HG03342 (cell line): ENCODE results near the gene TMX1.
"Not testable (repeated sequence)": the region's sequence is repeated elsewhere in the genome, so short reads cannot be mapped to it uniquely, and the experiment has no call there.

Experiments used
- ATAC-seq: cut with Tn5 transposase; IDR thresholded peaks from one replicate; pipeline ENCODE4 v1.9.1; 2021; ENCODE audit warnings: mild to moderate bottlenecking, moderate library complexity; ENCODE audit not compliant: unreplicated experiment

The TMX1 gene, protein sequence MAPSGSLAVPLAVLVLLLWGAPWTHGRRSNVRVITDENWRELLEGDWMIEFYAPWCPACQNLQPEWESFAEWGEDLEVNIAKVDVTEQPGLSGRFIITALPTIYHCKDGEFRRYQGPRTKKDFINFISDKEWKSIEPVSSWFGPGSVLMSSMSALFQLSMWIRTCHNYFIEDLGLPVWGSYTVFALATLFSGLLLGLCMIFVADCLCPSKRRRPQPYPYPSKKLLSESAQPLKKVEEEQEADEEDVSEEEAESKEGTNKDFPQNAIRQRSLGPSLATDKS

DNA sequence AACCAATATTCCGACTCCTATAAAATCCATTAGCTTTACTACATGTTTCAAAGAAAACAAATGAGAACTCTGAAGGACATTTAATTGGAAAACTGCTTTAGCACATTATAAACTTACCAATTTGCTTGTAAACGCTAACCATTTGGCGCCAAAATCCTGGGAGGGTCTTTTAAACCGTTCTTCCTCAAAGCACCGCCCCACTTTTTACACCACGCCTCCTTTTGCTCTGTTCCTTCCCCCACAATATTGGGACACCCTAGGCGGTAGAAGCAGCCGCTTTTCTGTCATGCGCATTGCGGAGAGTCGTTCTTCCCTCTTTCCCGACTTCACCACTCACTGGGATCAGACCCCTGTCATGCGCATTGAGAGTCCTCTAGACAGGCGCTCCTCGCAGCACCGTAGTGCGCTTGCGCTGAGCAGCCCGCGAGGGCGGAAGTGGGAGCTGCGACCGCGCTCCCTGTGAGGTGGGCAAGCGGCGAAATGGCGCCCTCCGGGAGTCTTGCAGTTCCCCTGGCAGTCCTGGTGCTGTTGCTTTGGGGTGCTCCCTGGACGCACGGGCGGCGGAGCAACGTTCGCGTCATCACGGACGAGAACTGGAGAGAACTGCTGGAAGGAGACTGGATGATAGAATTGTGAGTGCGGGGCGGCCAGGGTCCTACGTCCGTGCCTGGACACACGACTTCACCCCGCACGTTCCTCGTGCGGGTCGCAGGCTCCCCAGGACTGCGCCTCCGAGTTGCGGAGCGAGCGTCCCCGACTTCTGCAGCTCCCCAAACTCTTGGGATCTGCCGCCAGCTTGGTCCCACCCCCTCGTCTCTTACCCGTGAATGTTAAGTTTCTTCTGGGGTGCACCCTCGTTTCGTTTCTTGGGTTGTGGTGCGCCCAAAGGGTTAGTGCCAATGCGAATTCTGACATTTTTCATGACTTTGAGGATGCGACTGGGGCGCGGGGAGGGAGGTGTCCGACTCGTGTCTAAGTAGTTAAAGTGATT is at the start of gene TMX1:
TSS of gene TMX1 (plus strand) at position 435 of the 991 bp plus-strand sequence. CDS start at position 481, 46 bp downstream.
- ATAC-seq: peak; percentile 85

DNA sequence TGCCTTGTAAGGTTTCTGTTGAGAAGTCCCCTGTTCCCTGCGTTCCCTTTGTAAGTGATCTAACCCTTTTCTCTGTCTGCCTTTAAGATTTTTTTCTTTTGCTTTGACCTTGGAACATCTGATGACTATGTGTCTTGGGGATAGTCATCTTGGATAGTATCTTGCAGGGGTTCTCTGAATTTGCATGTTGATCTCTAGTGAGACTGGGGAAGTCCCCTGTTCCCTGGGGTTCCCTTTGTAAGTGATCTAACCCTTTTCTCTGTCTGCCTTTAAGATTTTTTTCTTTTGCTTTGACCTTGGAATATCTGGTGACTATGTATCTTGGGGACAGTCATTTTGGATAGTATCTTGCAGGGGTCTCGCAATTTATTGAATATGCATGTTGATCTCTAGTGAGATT is 38.2 kb upstream of the TMX1 start:
- peak; percentile 56 for ATAC-seq

DNA sequence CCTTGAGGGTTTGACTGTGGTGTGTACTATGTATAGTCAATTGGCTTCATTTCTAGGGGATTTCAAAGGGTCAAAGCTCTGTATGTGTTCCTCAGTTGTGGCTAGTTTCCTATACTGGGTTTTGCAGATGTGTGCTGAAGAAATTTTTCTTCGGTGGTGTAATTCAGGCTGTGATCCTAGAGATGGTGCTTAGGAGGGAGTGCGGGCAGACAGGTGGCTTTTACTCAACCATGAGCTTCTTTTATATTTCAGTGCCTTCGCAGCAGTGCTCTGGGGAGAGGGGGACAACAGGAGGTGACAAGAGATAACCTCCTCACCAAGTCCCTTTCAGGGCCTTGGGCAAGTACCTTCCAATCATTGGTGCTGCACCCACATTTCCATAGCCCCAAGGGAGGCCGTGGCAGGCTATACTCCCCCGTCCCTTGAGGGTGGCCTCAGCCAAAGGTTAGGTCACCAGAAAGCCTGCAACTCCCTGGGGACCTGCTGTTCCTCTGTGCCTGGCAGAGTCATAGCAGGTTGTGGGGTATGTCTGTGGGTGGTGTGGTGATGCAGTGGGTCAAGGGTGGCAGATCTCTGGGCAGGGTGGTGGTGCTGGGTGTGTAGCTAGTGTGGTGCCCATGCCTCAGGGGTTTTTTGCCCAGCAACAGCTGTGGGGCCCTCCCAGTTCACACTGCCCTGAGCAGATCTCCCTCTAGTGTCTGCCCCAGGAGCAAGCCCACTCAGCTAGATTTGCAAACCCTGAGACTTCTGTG is 37.0 kb upstream of the TMX1 start:
- peak; percentile 66 for ATAC-seq

DNA sequence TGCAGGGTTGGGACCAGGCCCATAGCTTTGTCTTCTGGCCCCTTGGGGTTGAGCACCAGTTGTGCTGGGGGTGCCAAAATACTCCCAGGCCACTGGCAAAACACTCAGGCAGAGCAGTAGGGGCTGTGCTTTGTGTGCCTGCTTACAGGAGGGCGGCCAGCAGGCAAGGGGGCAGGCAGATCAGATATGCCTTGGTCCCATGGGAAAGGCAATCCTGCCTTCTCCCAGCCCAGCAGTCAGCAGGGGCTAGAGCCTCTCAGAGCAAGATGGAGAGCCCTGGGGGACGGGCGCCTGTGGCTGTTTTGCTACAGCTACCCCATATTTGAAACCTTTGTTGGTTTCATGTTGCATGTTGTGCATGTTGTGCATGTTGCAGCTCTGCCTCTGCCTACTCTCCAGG is 36.2 kb upstream of the TMX1 start:
- no peak for ATAC-seq

DNA sequence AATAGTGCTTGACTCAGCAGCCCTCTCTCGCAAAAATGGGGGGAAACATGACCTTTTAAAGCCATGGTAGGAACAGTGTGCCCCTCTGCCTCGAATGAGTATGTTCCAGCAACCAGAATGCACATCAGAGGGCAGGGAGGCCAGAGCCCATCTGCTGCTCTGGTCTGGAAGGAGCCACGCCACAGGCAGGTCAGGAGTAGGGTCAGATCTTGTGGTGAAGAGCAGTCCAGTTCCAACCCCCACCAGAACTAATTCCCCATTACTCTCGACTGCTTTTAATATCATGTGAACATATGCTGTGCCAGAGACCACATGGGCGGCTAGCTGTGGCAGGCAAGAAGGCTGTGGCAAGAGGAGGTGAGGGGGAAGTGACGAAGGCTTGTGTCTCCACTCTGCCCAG is 34.6 kb upstream of the TMX1 start:
- no peak for ATAC-seq

DNA sequence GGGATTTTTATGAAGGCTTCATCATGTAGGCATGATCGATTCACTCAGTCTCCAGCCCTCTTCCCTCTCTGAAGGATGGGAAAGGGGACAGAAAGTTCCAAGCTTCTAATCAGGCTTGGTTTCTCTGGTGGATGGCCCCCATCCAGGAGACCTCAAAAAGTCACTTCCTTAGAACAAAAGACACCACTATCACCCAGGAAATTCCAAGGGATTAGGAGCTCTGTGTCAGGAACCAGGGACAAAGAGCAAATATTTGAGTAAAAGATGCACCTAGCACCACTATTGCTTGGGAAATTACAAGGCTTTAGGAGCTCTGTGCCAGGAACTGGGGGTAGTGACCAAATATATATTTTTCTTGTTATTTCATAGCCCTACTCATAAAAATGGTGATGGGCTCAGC is 33.6 kb upstream of the TMX1 start:
- no peak for ATAC-seq

DNA sequence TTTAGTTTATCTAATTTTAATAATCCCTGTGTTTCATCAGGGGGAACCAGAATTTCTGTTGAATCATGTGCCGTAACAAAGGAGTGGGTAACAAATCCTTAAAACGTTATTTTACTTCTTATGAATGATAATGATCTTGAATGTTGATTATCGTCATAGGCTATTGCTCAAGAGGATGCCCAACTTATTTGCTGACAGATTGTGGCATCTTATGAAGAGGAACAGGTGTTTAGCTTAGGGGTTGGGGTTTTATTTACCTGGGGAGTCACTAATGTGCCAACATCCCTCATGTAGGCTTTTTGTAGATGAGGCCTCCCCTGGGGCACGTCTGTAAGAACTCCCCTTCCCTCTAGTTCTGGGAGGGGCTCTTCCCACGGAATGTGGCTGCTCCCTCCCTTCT is 32.4 kb upstream of the TMX1 start:
- no peak for ATAC-seq

DNA sequence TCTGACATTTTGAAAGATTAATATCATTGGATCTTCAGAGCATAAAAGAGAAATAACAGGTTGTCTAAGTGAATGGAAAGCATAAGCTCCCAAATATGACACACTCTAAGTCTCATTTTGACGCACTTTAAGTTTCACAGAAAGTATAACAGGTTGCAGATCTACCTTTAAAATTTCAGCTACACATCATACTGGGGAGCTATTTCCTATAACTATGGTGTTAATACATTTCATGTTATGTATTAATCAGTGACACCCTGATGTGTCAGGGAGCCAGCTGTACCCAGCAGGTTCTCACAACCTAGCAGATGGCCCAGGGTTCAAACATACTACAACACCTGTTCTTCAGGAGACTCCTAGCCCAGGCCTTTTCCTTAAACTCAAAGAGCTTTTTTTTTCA is 31.1 kb upstream of the TMX1 start:
- no peak for ATAC-seq

DNA sequence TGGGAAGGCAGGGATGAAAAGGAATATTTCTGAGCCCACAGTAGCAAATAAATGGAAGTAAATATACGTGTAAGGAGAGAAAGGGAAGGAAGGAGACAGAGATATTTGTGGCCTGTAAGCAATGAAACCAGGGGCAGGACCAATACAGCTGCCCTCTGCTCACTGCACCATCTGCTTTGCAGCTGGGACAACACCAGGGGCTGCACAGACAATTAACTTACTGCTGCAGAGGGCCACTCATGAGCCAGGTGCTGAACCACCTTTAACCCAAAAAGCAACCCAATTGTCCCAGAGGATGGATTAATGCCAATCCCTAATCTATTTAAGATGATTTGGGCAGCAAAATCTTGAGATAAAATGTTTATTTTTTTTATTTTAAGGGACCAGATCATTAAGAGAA is 30.6 kb upstream of the TMX1 start:
- ATAC-seq: no peak

DNA sequence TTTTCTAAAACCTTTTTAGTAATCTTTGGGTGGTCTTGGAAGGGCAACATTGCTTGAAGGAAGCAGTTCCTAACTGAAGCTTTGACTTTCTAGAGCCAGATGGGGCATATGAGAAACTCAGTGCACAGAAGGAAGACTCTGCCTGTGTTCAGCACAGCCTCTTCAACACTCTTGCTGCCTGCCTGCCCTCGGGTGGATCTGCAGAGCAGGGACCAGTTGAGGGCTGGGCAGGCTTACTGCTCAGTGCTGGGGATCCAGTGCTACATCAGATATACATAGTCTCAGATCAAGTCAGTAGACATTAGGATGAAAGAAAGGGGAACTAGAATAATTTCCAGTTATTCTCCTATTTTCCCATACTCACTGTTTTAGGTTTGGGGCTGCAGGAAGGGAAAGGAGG is 29.5 kb upstream of the TMX1 start:
- ATAC-seq: no peak

DNA sequence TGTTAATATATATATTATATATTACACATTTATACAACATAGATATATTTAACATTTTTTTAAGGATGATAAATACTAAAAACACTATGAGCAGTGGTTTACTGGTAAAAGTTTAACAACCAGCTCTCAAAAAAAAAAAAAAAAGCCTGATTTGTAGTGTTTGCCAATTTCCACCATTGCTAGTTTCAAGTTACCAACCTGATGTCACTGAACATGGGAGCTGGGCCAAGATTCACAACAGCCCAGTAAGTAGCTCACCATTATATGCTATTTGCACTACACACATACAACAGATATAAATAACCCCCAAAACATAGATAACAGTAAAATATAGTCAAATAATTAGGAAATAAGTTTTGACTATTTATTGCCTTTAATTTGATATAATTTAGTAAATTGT is 28.9 kb upstream of the TMX1 start:
- ATAC-seq: no peak

DNA sequence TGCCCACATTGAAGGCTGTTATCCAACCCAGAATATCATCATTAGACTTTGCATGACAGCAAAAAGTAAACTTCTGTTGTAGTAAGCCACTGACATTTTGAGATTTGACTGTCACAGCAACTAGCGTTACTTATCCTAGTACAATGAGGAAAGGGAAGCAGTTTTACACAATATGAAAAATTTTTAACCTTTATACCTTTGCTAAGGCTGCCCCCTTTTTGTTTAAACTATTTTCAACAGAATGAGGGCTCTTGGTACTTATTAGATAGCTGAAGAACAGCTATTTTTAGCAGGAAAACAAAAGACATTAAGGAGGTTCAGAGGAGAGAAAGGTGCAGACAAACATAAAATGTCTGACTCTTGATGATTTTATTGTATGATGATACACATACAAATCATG is 23.4 kb upstream of the TMX1 start:
- no peak for ATAC-seq

DNA sequence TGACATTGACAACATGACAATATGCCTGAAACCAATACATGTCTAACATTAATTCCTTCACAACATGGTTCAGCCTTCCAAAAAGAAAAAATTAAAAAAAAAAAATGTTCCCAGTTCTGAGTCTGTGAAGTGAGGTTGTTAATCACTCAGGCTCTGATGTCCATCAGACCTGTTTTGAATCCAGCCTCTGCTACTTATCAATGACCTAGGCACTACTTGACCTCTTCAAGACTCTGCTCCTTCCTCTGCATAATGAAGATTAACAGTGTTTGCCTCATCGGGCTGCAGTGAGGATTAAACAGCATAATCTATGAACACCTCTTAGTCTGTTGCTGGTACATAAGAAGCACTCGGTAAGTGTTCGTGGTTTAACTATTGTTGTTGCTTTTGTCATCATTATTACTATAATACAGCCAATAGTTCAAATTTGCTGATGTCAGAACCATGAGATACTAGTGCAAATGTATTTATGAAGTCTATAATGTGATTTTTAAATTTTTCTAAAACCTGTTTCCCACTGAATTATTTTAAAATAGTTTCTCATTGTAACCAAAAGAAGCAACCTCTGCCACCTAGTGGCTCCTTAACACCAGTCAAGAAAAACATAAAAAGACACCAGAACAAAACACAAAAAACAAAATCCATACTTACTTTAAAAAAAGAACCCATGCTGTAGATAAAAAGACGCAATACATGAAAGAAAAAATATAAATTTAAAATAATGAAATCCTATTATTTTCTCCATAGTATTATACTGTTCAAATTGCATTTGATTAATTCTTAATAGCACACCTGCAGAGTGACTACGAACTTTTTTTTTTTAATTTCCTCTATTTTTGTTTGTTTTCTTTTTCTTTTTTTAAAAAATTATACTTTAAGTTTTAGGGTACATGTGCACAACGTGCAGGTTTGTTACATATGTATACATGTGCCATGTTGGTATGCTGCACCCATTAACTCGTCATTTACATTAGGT is 20.3 kb upstream of the TMX1 start:
- ATAC-seq: no peak

DNA sequence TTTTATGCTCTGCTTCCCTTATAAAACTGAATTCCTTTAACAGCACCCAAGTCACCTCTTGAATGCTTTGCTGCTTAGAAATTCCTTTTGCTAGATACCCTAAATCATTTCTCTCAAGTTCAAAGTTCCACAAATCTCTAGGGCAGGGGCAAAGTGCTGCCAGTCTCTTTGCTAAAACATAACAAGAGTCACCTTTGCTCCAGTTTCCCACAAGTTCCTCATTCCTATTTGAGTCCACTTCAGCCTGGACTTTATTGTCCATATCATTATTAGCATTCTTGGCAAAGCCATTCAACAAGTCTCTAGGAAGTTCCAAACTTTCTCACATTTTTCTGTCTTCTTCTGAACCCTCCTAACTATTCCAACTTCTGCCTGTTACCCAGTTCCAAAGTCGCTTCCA is 16.6 kb upstream of the TMX1 start:
- not testable (repeated sequence) for ATAC-seq

DNA sequence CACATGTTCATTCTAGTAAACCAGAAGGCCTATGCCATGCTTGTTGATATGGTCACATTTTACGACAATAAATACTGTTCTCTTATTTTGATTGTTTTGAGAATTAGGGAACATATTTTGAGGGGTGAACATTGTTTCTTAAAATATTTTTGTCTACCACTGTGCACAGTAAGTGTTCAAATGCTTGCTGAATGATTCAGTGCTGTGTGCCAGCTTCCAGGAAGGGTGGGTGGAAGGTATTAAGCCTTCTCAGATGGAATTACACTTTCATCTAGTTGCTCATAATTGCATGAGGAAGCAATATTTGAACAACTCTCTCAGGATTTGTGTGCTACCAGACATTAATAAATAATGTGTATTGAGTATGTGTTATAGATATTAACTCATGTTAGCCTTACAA is 15.5 kb upstream of the TMX1 start:
- no peak for ATAC-seq

DNA sequence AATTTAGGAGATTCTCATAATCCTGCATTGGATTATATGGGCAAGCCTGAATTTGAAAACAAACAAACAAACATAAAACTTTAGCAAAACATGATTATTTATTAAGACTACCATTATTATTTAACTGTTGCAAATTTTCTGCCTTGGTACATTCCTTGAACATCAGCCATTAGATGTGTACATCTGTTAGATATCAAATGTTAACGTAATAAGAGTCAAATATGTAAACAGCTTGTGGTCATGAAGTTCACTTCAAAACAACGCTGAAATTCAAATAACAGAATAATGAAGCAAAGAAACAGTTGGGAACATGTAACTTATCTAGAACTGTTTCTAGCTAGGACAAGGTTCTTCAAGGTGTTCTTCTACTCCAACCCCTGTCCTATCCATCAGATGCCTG is 14.3 kb upstream of the TMX1 start:
- no peak for ATAC-seq

DNA sequence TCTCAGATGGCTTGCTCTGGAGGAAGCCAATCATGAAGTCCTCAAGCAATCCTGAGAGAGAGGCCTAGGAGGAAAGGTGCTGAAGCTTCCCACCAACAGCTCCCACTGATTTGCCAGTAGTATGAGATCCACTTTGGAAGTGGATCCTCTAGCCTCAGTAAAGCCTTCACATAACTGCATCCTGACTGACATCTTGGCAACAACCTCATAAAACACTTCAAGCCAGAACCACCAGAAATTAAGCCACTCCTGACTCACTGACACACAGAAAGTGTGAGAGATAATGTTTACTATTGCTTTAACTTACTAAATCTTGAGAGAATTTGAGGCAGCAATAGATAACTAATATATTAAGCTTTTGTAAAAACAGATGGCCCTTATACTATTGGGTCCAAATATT is 11.7 kb upstream of the TMX1 start:
- no peak for ATAC-seq

DNA sequence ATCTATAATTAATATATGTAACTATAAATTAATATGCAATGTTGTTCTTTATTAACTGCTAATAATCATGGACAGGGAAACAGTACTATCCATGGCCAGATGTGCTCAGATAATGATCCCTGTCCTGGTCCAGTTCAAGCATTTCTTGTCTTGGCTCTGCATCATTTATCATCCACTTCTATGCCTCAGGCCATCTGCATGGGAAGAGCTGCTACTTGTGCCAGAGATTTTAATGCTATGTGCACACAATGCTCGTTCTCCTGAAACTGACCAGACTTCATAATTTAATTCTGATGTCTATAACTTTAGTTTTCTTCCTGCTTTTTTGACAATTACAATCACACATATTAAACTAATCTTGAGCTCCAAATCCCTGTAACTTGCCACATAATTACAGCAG is 11.2 kb upstream of the TMX1 start:
- no peak for ATAC-seq

DNA sequence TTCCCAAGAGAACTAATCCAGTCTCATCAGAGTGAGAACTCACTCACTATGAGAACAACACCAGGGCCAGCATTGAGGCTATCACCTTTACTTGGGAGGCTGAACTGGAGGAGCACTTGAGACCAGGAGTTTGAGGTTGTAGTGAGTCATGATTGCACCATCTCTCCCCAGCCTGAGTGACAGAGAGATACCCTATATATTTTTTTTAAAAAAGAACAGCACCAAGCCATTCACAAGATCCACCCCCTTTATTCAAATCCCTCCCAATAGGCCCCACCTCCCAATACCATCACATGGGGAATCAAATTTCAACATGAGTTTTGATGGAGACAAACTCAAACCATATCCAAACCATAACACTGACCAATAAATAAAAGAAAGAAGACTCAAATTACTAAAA is 3.7 kb upstream of the TMX1 start:
- ATAC-seq: no peak

DNA sequence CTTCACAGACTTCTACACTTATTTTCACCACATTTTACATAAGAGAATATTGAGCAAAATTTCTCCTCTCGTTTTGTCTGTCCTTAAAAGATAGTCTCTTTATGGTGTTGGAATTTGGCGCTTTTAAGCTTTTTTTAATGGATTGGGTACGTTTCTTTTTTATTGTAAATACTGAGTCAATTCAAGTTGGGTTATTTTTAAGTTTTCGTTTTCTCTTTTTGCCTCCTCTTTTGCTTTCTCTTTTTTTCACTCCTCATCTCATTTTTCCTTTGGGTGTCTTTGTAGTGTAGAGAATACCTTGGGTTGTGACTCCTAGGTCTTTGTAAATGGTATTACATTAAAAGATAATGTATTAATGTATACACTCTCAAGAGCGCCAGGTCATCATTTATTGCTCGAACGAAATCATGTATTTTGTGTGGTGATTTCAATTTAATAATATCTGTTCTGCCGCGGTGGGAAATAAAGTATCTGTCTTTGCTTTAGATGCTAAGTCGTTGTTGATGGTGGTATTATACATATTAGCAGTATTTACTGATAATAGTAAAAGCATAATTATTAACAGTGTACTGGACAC is 845 bp downstream of the TMX1 start:
- ATAC-seq: no peak
